CD4-positive, alpha-beta T cell treated with Interleukin-4 for 1 hour (primary cell): ENCODE measurements around the gene EGLN1.
A peak's percentile ranks its signal among the peaks of the same experiment; 100 is the strongest.
"Not testable (repeated sequence)": the region's sequence is repeated elsewhere in the genome, so short reads cannot be mapped to it uniquely, and the experiment has no call there.

Source experiments
- DNase-seq, 2 donors: peaks; one replicate each; pipeline ENCODE4 v3.0.0-alpha.2; 2020 to 2022

EGLN1 gene

GRCh38 chr1:231357831-231358354, 64.2 kb downstream of the EGLN1 start:
- DNase-seq, result peak; percentile 39 to 68

GRCh38 chr1:231357187-231357772, 64.8 kb downstream of the EGLN1 start:
- no peak for DNase-seq

GRCh38 chr1:231355171-231355570, 66.9 kb downstream of the EGLN1 start:
- no peak for DNase-seq

- DNase-seq, result no peak
Observed at GRCh38 chr1:231354330-231355020, 67.6 kb downstream of the EGLN1 start.

GRCh38 chr1:231353086-231353485, 69.0 kb downstream of the EGLN1 start:
- no peak for DNase-seq

- no peak for DNase-seq
Observed at GRCh38 chr1:231351816-231352215, 70.3 kb downstream of the EGLN1 start.

GRCh38 chr1:231348856-231349255, 73.2 kb downstream of the EGLN1 start:
- DNase-seq, result not testable (repeated sequence)

- DNase-seq, result no peak
Observed at GRCh38 chr1:231348442-231348841, 73.6 kb downstream of the EGLN1 start.

GRCh38 chr1:231347961-231348360, 74.1 kb downstream of the EGLN1 start:
- DNase-seq, result no peak

GRCh38 chr1:231340328-231341013, 81.6 kb downstream of the EGLN1 start:
- no peak for DNase-seq

- DNase-seq, result no peak
Observed at GRCh38 chr1:231338270-231339128, 83.6 kb downstream of the EGLN1 start, which contains the start of gene SPRTN. Gene SPRTN (plus strand): TSS chr1:231338293. CDS start chr1:231338384, 91 bp downstream.

- peak; percentile 97 to 98 for DNase-seq
Observed at GRCh38 chr1:231337472-231338269, 84.4 kb downstream of the EGLN1 start, which contains the start of gene EXOC8. Gene EXOC8 (minus strand): TSS chr1:231337852. CDS start chr1:231337745, 107 bp downstream.

- DNase-seq, result no peak
Observed at GRCh38 chr1:231337043-231337471, 85.0 kb downstream of the EGLN1 start.

GRCh38 chr1:231335663-231336602, 86.2 kb downstream of the EGLN1 start:
- no peak for DNase-seq

- no peak for DNase-seq
Observed at GRCh38 chr1:231334952-231335351, 87.1 kb downstream of the EGLN1 start.

GRCh38 chr1:231334079-231334666, 87.9 kb downstream of the EGLN1 start:
- DNase-seq, result no peak

- no peak for DNase-seq
Observed at GRCh38 chr1:231332761-231333160, 89.3 kb downstream of the EGLN1 start.

- no peak for DNase-seq
Observed at GRCh38 chr1:231329483-231329882, 92.6 kb downstream of the EGLN1 start.

GRCh38 chr1:231327617-231328016, 94.5 kb downstream of the EGLN1 start:
- no peak for DNase-seq

- DNase-seq, result no peak
Observed at GRCh38 chr1:231326248-231326647, 95.8 kb downstream of the EGLN1 start.
